Kasumi-1 (cell line): ENCODE results near the gene ILK.
A peak's percentile ranks its signal among the peaks of the same experiment; 100 is the strongest.

Experiments
- DNase-seq, 2 experiments: peaks; one replicate each; lab custom pipeline; 2025; lab: John Stamatoyannopoulos, UW

The ILK gene

GRCh38 chr11:6603287-6604080 lies at the start of gene ILK, which contains the start of gene RRP8:
Gene ILK, plus strand, starts transcription at chr11:6603774. Its CDS starts 498 bp downstream, at chr11:6604272.
Gene RRP8, minus strand, starts transcription at chr11:6603616. Its CDS starts 114 bp downstream, at chr11:6603502.
- DNase-seq, result peak; percentile 79 to 88

GRCh38 chr11:6554828-6555706 lies 48.5 kb upstream of the ILK start:
- DNase-seq, result no peak

GRCh38 chr11:6556139-6556949 lies 47.2 kb upstream of the ILK start:
- no peak for DNase-seq

GRCh38 chr11:6557063-6557462 lies 46.5 kb upstream of the ILK start:
- no peak for DNase-seq

- no peak for DNase-seq
Observed at GRCh38 chr11:6557761-6558674, 45.6 kb upstream of the ILK start.

- no peak for DNase-seq
Observed at GRCh38 chr11:6559369-6559768, 44.2 kb upstream of the ILK start.

GRCh38 chr11:6561288-6561687 lies 42.3 kb upstream of the ILK start:
- DNase-seq, result no peak

GRCh38 chr11:6563121-6563619 lies 40.4 kb upstream of the ILK start:
- DNase-seq, result no peak

GRCh38 chr11:6563667-6564066 lies 39.9 kb upstream of the ILK start:
- no peak for DNase-seq

GRCh38 chr11:6565325-6565724 lies 38.2 kb upstream of the ILK start:
- no peak for DNase-seq

GRCh38 chr11:6565988-6566703 lies 37.4 kb upstream of the ILK start:
- no peak for DNase-seq

GRCh38 chr11:6566704-6567370 lies 36.7 kb upstream of the ILK start:
- DNase-seq, result no peak

- DNase-seq, result no peak
Observed at GRCh38 chr11:6567371-6567745, 36.2 kb upstream of the ILK start.

- DNase-seq, result no peak
Observed at GRCh38 chr11:6568191-6568918, 35.2 kb upstream of the ILK start.

GRCh38 chr11:6569706-6570105 lies 33.9 kb upstream of the ILK start:
- no peak for DNase-seq

GRCh38 chr11:6570691-6571427 lies 32.7 kb upstream of the ILK start:
- DNase-seq, result no peak

- no peak for DNase-seq
Observed at GRCh38 chr11:6571434-6572008, 32.1 kb upstream of the ILK start.

- no peak for DNase-seq
Observed at GRCh38 chr11:6572215-6572614, 31.4 kb upstream of the ILK start.
